Stimulated activated CD4-positive, alpha-beta T cell treated with anti-CD3 and anti-CD28 coated beads, TNF-alpha, amount 100 ng/mL, for 24 hours (primary cell): ENCODE data around the gene PLXNA2.
A peak's percentile ranks its signal among the peaks of the same experiment; 100 is the strongest.

Source experiments
- DNase-seq, 3 experiments: peaks; one replicate each; pipeline ENCODE4 v3.0.0-alpha.2; 2020; ENCODE audit warnings: low read depth in 3 of 3

The PLXNA2 gene

GRCh38 chr1:208265122-208265469 is 20.9 kb upstream of the PLXNA2 start:
- no peak for DNase-seq

- DNase-seq = no peak
These were observed 20.4 kb upstream of the PLXNA2 start for GRCh38 chr1:208264469-208265121.

- DNase-seq = no peak
These were observed 17.7 kb upstream of the PLXNA2 start for GRCh38 chr1:208261874-208262273.

GRCh38 chr1:208258277-208258676 is 14.1 kb upstream of the PLXNA2 start:
- DNase-seq = no peak

GRCh38 chr1:208257351-208257750 is 13.2 kb upstream of the PLXNA2 start:
- no peak for DNase-seq

GRCh38 chr1:208256556-208256955 is 12.4 kb upstream of the PLXNA2 start:
- no peak for DNase-seq

- no peak for DNase-seq
These were observed 11.9 kb upstream of the PLXNA2 start for GRCh38 chr1:208256091-208256490.

GRCh38 chr1:208254862-208255261 is 10.7 kb upstream of the PLXNA2 start:
- no peak for DNase-seq

- no peak for DNase-seq
These were observed 10.2 kb upstream of the PLXNA2 start for GRCh38 chr1:208254376-208254775.

GRCh38 chr1:208252836-208253576 is 8.8 kb upstream of the PLXNA2 start:
- DNase-seq = no peak

- no peak for DNase-seq
These were observed 8.0 kb upstream of the PLXNA2 start for GRCh38 chr1:208251911-208252835.

- DNase-seq = no peak
These were observed 6.8 kb upstream of the PLXNA2 start for GRCh38 chr1:208251015-208251414.

- no peak for DNase-seq
These were observed 6.4 kb upstream of the PLXNA2 start for GRCh38 chr1:208250613-208251012.

GRCh38 chr1:208248991-208249696 is 5.0 kb upstream of the PLXNA2 start:
- no peak for DNase-seq

GRCh38 chr1:208248307-208248801 is 4.2 kb upstream of the PLXNA2 start:
- DNase-seq = no peak

- DNase-seq = no peak
These were observed 3.5 kb upstream of the PLXNA2 start for GRCh38 chr1:208247696-208248095.

- peak; percentile 46 to 73 (median 66) for DNase-seq
These were observed 1.1 kb upstream of the PLXNA2 start for GRCh38 chr1:208245185-208245705.

GRCh38 chr1:208243527-208243966 is 637 bp downstream of the PLXNA2 start:
- no peak for DNase-seq

GRCh38 chr1:208242941-208243526 is 1.1 kb downstream of the PLXNA2 start:
- DNase-seq = no peak

GRCh38 chr1:208242146-208242545 is 2.0 kb downstream of the PLXNA2 start:
- DNase-seq = no peak

GRCh38 chr1:208241512-208241911 is 2.7 kb downstream of the PLXNA2 start:
- DNase-seq = no peak
